Duodenal mucosa (tissue), 2 donors: ENCODE measurements around the gene TSHZ2.
"Not testable (repeated sequence)": the region's sequence is repeated elsewhere in the genome, so short reads cannot be mapped to it uniquely, and the experiment has no call there.

Experiments
- H3K27ac ChIP-seq: one replicate; pipeline ENCODE4 v1.7.0; 2013; ENCODE audit warnings: low read depth, low read length
- H3K27me3 ChIP-seq, 2 donors: one replicate each; pipeline ENCODE4 v1.7.0; 2013; ENCODE audit warnings: low read length in 2 of 2, control low read depth in 1 of 2; ENCODE audit not compliant: insufficient read depth in 2 of 2, control insufficient read depth in 1 of 2
- H3K36me3 ChIP-seq, 2 donors: one replicate each; pipeline ENCODE4 v1.7.0; 2013; ENCODE audit warnings: low read length in 2 of 2, control low read depth in 1 of 2; ENCODE audit not compliant: insufficient read depth in 2 of 2, control insufficient read depth in 1 of 2
- H3K4me1 ChIP-seq, 2 donors: one replicate each; pipeline ENCODE4 v1.7.0; 2013; ENCODE audit warnings: low read length in 2 of 2, control low read depth in 1 of 2; ENCODE audit not compliant: insufficient read depth in 2 of 2, control insufficient read depth in 1 of 2
- H3K4me3 ChIP-seq, 2 donors: one replicate each; pipeline ENCODE4 v1.7.0; 2013; ENCODE audit warnings: low read length in 2 of 2, low read depth in 1 of 2
- H3K9ac ChIP-seq, 2 donors: one replicate each; pipeline ENCODE4 v1.7.0; 2013; ENCODE audit warnings: low read length in 2 of 2, low read depth in 1 of 2
- H3K9me3 ChIP-seq, 2 donors: one replicate each; pipeline ENCODE4 v1.7.0; 2013; ENCODE audit warnings: low read length in 2 of 2, control low read depth in 1 of 2; ENCODE audit not compliant: control insufficient read depth in 1 of 2

Gene TSHZ2

GRCh38 chr20:53366928-53367327, 394.8 kb downstream of the TSHZ2 start:
- H3K9ac ChIP-seq, H3K27me3 ChIP-seq, H3K9me3 ChIP-seq, H3K4me3 ChIP-seq, H3K4me1 ChIP-seq, H3K36me3 ChIP-seq, H3K27ac ChIP-seq: not testable (repeated sequence)

- H3K4me3 ChIP-seq: no peak overlapping the region
- H3K27me3 ChIP-seq: no peaks in the 10 kb centered on the region
- no peaks in the 10 kb centered on the region for H3K36me3 ChIP-seq
- H3K9me3 ChIP-seq: no peaks in the 10 kb centered on the region
- H3K4me1 ChIP-seq: peaks cover 5 to 9% of the 10 kb centered on the region in 2 donors
- no peak overlapping the region for H3K9ac ChIP-seq
- no peak overlapping the region for H3K27ac ChIP-seq
These were observed 397.7 kb downstream of the TSHZ2 start for GRCh38 chr20:53369871-53370270.

GRCh38 chr20:53370345-53370961, 398.3 kb downstream of the TSHZ2 start:
- Histone ChIP-seq H3K36me3 (no peaks in the 10 kb centered on the region), H3K4me3 (no peak overlapping the region), H3K27me3 (no peaks in the 10 kb centered on the region), H3K4me1 (peaks cover 5% of the 10 kb centered on the region in 2 donors), H3K9ac (no peak overlapping the region), H3K9me3 (no peaks in the 10 kb centered on the region), H3K27ac (no peak overlapping the region)

GRCh38 chr20:53371216-53371615, 399.1 kb downstream of the TSHZ2 start:
- no peaks in the 10 kb centered on the region for H3K36me3 ChIP-seq
- no peak overlapping the region for H3K4me3 ChIP-seq
- peaks cover 0 to 5% of the 10 kb centered on the region in 2 donors for H3K4me1 ChIP-seq
- no peak overlapping the region for H3K27ac ChIP-seq
- H3K9ac ChIP-seq: no peak overlapping the region
- H3K27me3 ChIP-seq: no peaks in the 10 kb centered on the region
- no peaks in the 10 kb centered on the region for H3K9me3 ChIP-seq

- no peaks in the 10 kb centered on the region for H3K9me3 ChIP-seq
- H3K4me3 ChIP-seq: no peak overlapping the region
- no peak overlapping the region for H3K27ac ChIP-seq
- H3K4me1 ChIP-seq: no peaks in the 10 kb centered on the region
- no peak overlapping the region for H3K9ac ChIP-seq
- H3K36me3 ChIP-seq: no peaks in the 10 kb centered on the region
- no peaks in the 10 kb centered on the region for H3K27me3 ChIP-seq
These were observed 403.9 kb downstream of the TSHZ2 start for GRCh38 chr20:53376021-53376420.

- Histone ChIP-seq H3K9ac (no peak overlapping the region), H3K27ac (no peak overlapping the region), H3K4me1 (no peaks in the 10 kb centered on the region)
These were observed 407.1 kb downstream of the TSHZ2 start for GRCh38 chr20:53379014-53379832.

GRCh38 chr20:53379833-53380120, 407.6 kb downstream of the TSHZ2 start:
- Histone ChIP-seq H3K27me3 (no peaks in the 10 kb centered on the region), H3K4me3 (no peak overlapping the region), H3K9ac (no peak overlapping the region), H3K4me1 (no peaks in the 10 kb centered on the region), H3K27ac (no peak overlapping the region), H3K9me3 (no peaks in the 10 kb centered on the region), H3K36me3 (no peaks in the 10 kb centered on the region)

More at GRCh38 chr20:53379014-53379832, 407.1 kb downstream of the TSHZ2 start:
- Histone ChIP-seq H3K36me3 (no peaks in the 10 kb centered on the region), H3K4me3 (no peak overlapping the region), H3K9me3 (no peaks in the 10 kb centered on the region), H3K27me3 (no peaks in the 10 kb centered on the region)

- Histone ChIP-seq H3K27ac (no peak overlapping the region), H3K4me1 (no peaks in the 10 kb centered on the region), H3K4me3 (no peak overlapping the region), H3K9me3 (no peaks in the 10 kb centered on the region), H3K9ac (no peak overlapping the region), H3K27me3 (no peaks in the 10 kb centered on the region), H3K36me3 (no peaks in the 10 kb centered on the region)
These were observed 409.6 kb downstream of the TSHZ2 start for GRCh38 chr20:53381568-53382262.

- Histone ChIP-seq H3K27me3 (no peaks in the 10 kb centered on the region), H3K36me3 (no peaks in the 10 kb centered on the region), H3K4me3 (no peak overlapping the region), H3K27ac (no peak overlapping the region), H3K9ac (no peak overlapping the region), H3K9me3 (no peaks in the 10 kb centered on the region), H3K4me1 (no peaks in the 10 kb centered on the region)
These were observed 410.2 kb downstream of the TSHZ2 start for GRCh38 chr20:53382263-53382844.

- Histone ChIP-seq H3K9ac (no peak overlapping the region), H3K27ac (no peak overlapping the region), H3K4me3 (no peak overlapping the region), H3K4me1 (no peaks in the 10 kb centered on the region), H3K27me3 (no peaks in the 10 kb centered on the region), H3K36me3 (no peaks in the 10 kb centered on the region), H3K9me3 (no peaks in the 10 kb centered on the region)
These were observed 411.8 kb downstream of the TSHZ2 start for GRCh38 chr20:53383916-53384315.
